Sigmoid colon (tissue), 4 donors: ENCODE results near the gene UBQLNL.

Source experiments
- CTCF ChIP-seq, 4 experiments: fragments of 450-650 bp in 3 of 4; fragments of 200-600 bp in 1 of 4; IDR thresholded peaks; one replicate each; pipeline ENCODE4 v1.5.1; 2016 to 2019; ENCODE audit warnings: antibody characterized with exemption in 4 of 4, mild to moderate bottlenecking in 3 of 4, moderate library complexity in 2 of 4
- EP300 ChIP-seq, 4 donors: sonication (generic); formaldehyde crosslinking; IDR thresholded peaks; one replicate each; pipeline ENCODE4 v1.6.1; 2017; ENCODE audit warnings: antibody characterized with exemption in 4 of 4
- POLR2A ChIP-seq, 2 donors: fragments of 450-650 bp; IDR thresholded peaks; one replicate each; pipeline ENCODE4 v1.6.1; 2016; ENCODE audit warnings: antibody characterized with exemption in 2 of 2, mild to moderate bottlenecking in 2 of 2, moderate library complexity in 2 of 2
- POLR2AphosphoS5 ChIP-seq, 4 donors: sonication (generic); formaldehyde crosslinking; IDR thresholded peaks; one replicate each; pipeline ENCODE4 v1.6.1; 2017; ENCODE audit warnings: antibody characterized with exemption in 4 of 4

- TF ChIP-seq POLR2AphosphoS5 (IDR thresholded peaks at IDR 0.05) (no peak), POLR2A (IDR thresholded peaks at IDR 0.05) (no peak), CTCF (IDR thresholded peaks at IDR 0.05) (no peak), EP300 (IDR thresholded peaks at IDR 0.05) (no peak)
Measured at GRCh38 chr11:5508605-5509004, 7.9 kb downstream of the UBQLNL start.
